ENCODE results near the gene AASS. TPM values are rescaled to one million over a fixed set of nuclear protein-coding genes. Genes with fewer than 3 reads are reported as not detected.

AASS gene
- total RNA-seq, 1 donor from 2014 or later, result 34.4 TPM

DNA sequence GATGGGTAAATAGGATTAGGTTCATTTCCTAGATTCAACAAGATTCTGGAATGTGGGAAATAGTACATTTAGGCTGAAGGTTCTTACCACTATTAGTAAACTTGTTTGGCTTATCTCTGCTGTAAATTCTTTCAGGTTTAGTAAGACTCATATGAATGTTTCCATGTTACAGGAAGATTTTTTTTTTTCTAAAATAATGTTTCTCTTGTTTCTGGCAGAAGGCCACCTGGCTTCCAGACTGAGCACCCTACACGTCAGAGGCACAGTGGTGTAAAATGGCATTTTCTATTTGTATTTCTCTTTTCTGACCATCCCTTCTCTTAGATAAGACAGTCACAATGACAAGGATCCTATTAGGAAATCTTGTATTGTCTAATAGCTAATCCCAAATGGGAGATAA lies 22.7 kb upstream of the AASS start:
- intact Hi-C loops (cut with DNase I), result no loop called here
- no peak overlapping the region for H3K4me3 ChIP-seq
- DNase-seq (ENCODE audit: extremely low spot score in 2 of 2), result no peak
- TF ChIP-seq POLR2AphosphoS5 (IDR thresholded peaks at IDR 0.05; ENCODE audit: insufficient read depth in 1 of 2, low read depth in 1 of 2), result no peak
- no peak for TF ChIP-seq POLR2A (IDR thresholded peaks at IDR 0.05)
- TF ChIP-seq, protein P1, sequence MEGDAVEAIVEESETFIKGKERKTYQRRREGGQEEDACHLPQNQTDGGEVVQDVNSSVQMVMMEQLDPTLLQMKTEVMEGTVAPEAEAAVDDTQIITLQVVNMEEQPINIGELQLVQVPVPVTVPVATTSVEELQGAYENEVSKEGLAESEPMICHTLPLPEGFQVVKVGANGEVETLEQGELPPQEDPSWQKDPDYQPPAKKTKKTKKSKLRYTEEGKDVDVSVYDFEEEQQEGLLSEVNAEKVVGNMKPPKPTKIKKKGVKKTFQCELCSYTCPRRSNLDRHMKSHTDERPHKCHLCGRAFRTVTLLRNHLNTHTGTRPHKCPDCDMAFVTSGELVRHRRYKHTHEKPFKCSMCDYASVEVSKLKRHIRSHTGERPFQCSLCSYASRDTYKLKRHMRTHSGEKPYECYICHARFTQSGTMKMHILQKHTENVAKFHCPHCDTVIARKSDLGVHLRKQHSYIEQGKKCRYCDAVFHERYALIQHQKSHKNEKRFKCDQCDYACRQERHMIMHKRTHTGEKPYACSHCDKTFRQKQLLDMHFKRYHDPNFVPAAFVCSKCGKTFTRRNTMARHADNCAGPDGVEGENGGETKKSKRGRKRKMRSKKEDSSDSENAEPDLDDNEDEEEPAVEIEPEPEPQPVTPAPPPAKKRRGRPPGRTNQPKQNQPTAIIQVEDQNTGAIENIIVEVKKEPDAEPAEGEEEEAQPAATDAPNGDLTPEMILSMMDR (IDR thresholded peaks at IDR 0.05), result no peak
- H3K27ac ChIP-seq, result no peak overlapping the region
- no peaks in the 10 kb centered on the region for H3K4me1 ChIP-seq
- no peaks in the 10 kb centered on the region for H3K36me3 ChIP-seq
- H3K9me3 ChIP-seq, result no peaks in the 10 kb centered on the region
- no peaks in the 10 kb centered on the region for H3K27me3 ChIP-seq

- DNase-seq (ENCODE audit: extremely low spot score in 2 of 2), result no peak
- no peaks in the 10 kb centered on the region for H3K27me3 ChIP-seq
- H3K27ac ChIP-seq, result no peak overlapping the region
- H3K9me3 ChIP-seq, result no peaks in the 10 kb centered on the region
- no peak overlapping the region for H3K4me3 ChIP-seq
- H3K36me3 ChIP-seq, result no peaks in the 10 kb centered on the region
- TF ChIP-seq POLR2A (IDR thresholded peaks at IDR 0.05) (no peak), POLR2AphosphoS5 (IDR thresholded peaks at IDR 0.05; ENCODE audit: insufficient read depth in 1 of 2, low read depth in 1 of 2) (no peak)
- TF ChIP-seq, protein P1 (IDR thresholded peaks at IDR 0.05), result no peak
- H3K4me1 ChIP-seq, result no peaks in the 10 kb centered on the region
- intact Hi-C loops (cut with DNase I), result no loop called here
Measured at GRCh38 chr7:122166275-122166674, 22.2 kb upstream of the AASS start.

GRCh38 chr7:122161628-122162027 lies 17.6 kb upstream of the AASS start:
- Histone ChIP-seq H3K27me3 (no peaks in the 10 kb centered on the region), H3K27ac (no peak overlapping the region), H3K36me3 (no peaks in the 10 kb centered on the region), H3K9me3 (no peaks in the 10 kb centered on the region), H3K4me3 (no peak overlapping the region), H3K4me1 (no peaks in the 10 kb centered on the region)
- TF ChIP-seq POLR2AphosphoS5 (IDR thresholded peaks at IDR 0.05; ENCODE audit: insufficient read depth in 1 of 2, low read depth in 1 of 2) (no peak), POLR2A (IDR thresholded peaks at IDR 0.05) (no peak)
- TF ChIP-seq, protein P1 (IDR thresholded peaks at IDR 0.05), result no peak
- intact Hi-C loops (cut with DNase I), result no loop called here
- DNase-seq (ENCODE audit: extremely low spot score in 2 of 2), result no peak

- H3K9me3 ChIP-seq, result no peaks in the 10 kb centered on the region
- DNase-seq (ENCODE audit: extremely low spot score in 2 of 2), result no peak
- no peaks in the 10 kb centered on the region for H3K27me3 ChIP-seq
- no peaks in the 10 kb centered on the region for H3K36me3 ChIP-seq
- no peak overlapping the region for H3K27ac ChIP-seq
- TF ChIP-seq POLR2A (IDR thresholded peaks at IDR 0.05) (no peak), POLR2AphosphoS5 (IDR thresholded peaks at IDR 0.05; ENCODE audit: insufficient read depth in 1 of 2, low read depth in 1 of 2) (no peak)
- TF ChIP-seq, protein P1 (IDR thresholded peaks at IDR 0.05), result no peak
- H3K4me3 ChIP-seq, result no peak overlapping the region
- intact Hi-C loops (cut with DNase I), result no loop called here
- no peaks in the 10 kb centered on the region for H3K4me1 ChIP-seq
Measured at GRCh38 chr7:122155566-122155965, 11.5 kb upstream of the AASS start.

DNA sequence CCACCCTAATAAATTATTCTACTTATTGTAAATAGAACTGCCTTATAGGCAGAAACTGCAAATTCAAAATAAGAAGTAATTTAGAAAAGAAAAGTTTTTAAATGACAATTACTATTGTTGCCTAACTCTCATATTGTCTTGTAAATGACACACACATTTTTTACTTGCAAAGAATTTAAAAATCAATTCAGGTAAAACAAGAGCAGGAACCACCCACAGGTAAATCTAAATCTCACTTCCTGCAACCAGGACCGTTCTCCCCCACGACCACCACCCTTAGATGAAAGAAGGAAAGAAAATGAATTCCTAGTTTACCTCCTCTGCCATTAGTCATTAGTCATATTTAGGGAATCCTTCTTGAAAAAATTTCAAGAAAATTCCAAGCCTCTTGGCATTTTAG lies 4.8 kb upstream of the AASS start:
- peaks cover 6% of the 10 kb centered on the region for H3K4me1 ChIP-seq
- H3K9me3 ChIP-seq, result no peaks in the 10 kb centered on the region
- no peak for DNase-seq (ENCODE audit: extremely low spot score in 2 of 2)
- H3K36me3 ChIP-seq, result no peaks in the 10 kb centered on the region
- no peak overlapping the region for H3K4me3 ChIP-seq
- intact Hi-C loops (cut with DNase I), result no loop called here
- no peak overlapping the region for H3K27ac ChIP-seq
- no peaks in the 10 kb centered on the region for H3K27me3 ChIP-seq
- TF ChIP-seq, protein P1 (IDR thresholded peaks at IDR 0.05), result no peak
- TF ChIP-seq POLR2A (IDR thresholded peaks at IDR 0.05) (no peak), POLR2AphosphoS5 (IDR thresholded peaks at IDR 0.05; ENCODE audit: insufficient read depth in 1 of 2, low read depth in 1 of 2) (no peak)

Data from vagina (tissue), 2 donors.